ENCODE measurements around the gene TCEAL1. TPM values are rescaled to one million over a fixed set of nuclear protein-coding genes. Genes with fewer than 3 reads are reported as not detected.

TCEAL1 gene
- total RNA-seq, 2 donors from 2014 or later = 108 to 134 TPM

- Histone ChIP-seq H3K4me1 (ENCODE audit: control insufficient read depth in 1 of 2, low read depth in 2 of 2) (no peaks in the 10 kb centered on the region), H3K4me3 (no peak overlapping the region), H3K27me3 (replicated peaks; ENCODE audit: insufficient read depth) (no peaks in the 10 kb centered on the region), H3K27ac (no peak overlapping the region), H3K36me3 (no peaks in the 10 kb centered on the region), H3K9me3 (no peaks in the 10 kb centered on the region)
- no peak for ATAC-seq (ENCODE audit: insufficient number of reproducible peaks, low FRiP score, low read depth)
- no peak for TF ChIP-seq CTCF (IDR thresholded peaks at IDR 0.05)
- DNase-seq (ENCODE audit: low spot score) = no peak
These were observed 12.9 kb upstream of the TCEAL1 start for GRCh38 chrX:103615781-103616371.

- DNase-seq (ENCODE audit: low spot score) = no peak
- Histone ChIP-seq H3K4me3 (no peak overlapping the region), H3K27me3 (replicated peaks; ENCODE audit: insufficient read depth) (no peaks in the 10 kb centered on the region), H3K9me3 (no peaks in the 10 kb centered on the region), H3K4me1 (ENCODE audit: control insufficient read depth in 1 of 2, low read depth in 2 of 2) (no peaks in the 10 kb centered on the region), H3K36me3 (no peaks in the 10 kb centered on the region), H3K27ac (no peak overlapping the region)
- ATAC-seq (ENCODE audit: insufficient number of reproducible peaks, low FRiP score, low read depth) = no peak
- TF ChIP-seq CTCF (IDR thresholded peaks at IDR 0.05) = no peak
These were observed 12.0 kb upstream of the TCEAL1 start for GRCh38 chrX:103616676-103617186.

- Histone ChIP-seq H3K27me3 (replicated peaks; ENCODE audit: insufficient read depth) (no peaks in the 10 kb centered on the region), H3K4me3 (peak overlapping the region; percentile 11), H3K36me3 (no peaks in the 10 kb centered on the region), H3K27ac (peak overlapping the region; percentile 69 to 78), H3K9me3 (no peaks in the 10 kb centered on the region), H3K4me1 (ENCODE audit: control insufficient read depth in 1 of 2, low read depth in 2 of 2) (peaks cover 0 to 11% of the 10 kb centered on the region in 2 donors)
- TF ChIP-seq CTCF (IDR thresholded peaks at IDR 0.05) = no peak
- DNase-seq (ENCODE audit: low spot score) = no peak
- ATAC-seq (ENCODE audit: insufficient number of reproducible peaks, low FRiP score, low read depth) = no peak
These were observed 4.7 kb upstream of the TCEAL1 start for GRCh38 chrX:103624111-103624510.

- peak overlapping the region; percentile 78 to 94 for H3K27ac ChIP-seq
These were observed 1.9 kb upstream of the TCEAL1 start for GRCh38 chrX:103626855-103627254.

More at GRCh38 chrX:103626855-103627254, 1.9 kb upstream of the TCEAL1 start:
- H3K4me1 ChIP-seq (ENCODE audit: control insufficient read depth in 1 of 2, low read depth in 2 of 2) = peaks cover 0 to 11% of the 10 kb centered on the region in 2 donors
- TF ChIP-seq CTCF (IDR thresholded peaks at IDR 0.05) = no peak
- DNase-seq (ENCODE audit: low spot score) (no peak), ATAC-seq (ENCODE audit: insufficient number of reproducible peaks, low FRiP score, low read depth) (no peak)
- H3K9me3 ChIP-seq = no peaks in the 10 kb centered on the region
- no peaks in the 10 kb centered on the region for H3K36me3 ChIP-seq
- no peaks in the 10 kb centered on the region for H3K27me3 ChIP-seq (replicated peaks; ENCODE audit: insufficient read depth)
- H3K4me3 ChIP-seq = no peak overlapping the region

All from thoracic aorta (tissue), 2 donors.